HUES48 (cell line): ENCODE results near the gene SSUH2.

Source experiments
- H3K27ac ChIP-seq: one replicate; pipeline ENCODE4 v1.7.0; 2013; ENCODE audit warnings: low read depth, low read length, inconsistent platforms
- H3K27me3 ChIP-seq: 2 replicates; pipeline ENCODE4 v1.6.1; 2013; ENCODE audit warnings: mild to moderate bottlenecking, low read length; ENCODE audit not compliant: control insufficient read depth, insufficient read depth
- H3K36me3 ChIP-seq: 2 replicates; pipeline ENCODE4 v1.6.1; 2013; ENCODE audit warnings: low read length; ENCODE audit not compliant: control insufficient read depth, insufficient read depth
- H3K4me1 ChIP-seq: 2 replicates; pipeline ENCODE4 v1.6.1; 2013; ENCODE audit warnings: mild to moderate bottlenecking, low read length; ENCODE audit not compliant: control insufficient read depth, insufficient read depth
- H3K4me3 ChIP-seq: 2 replicates; pipeline ENCODE4 v1.5.1; 2013; ENCODE audit warnings: mild to moderate bottlenecking, low read depth, low read length
- H3K9ac ChIP-seq: 2 replicates; pipeline ENCODE4 v1.6.1; 2013; ENCODE audit warnings: mild to moderate bottlenecking, low read depth, low read length, moderate library complexity
- H3K9me3 ChIP-seq: 2 replicates; pipeline ENCODE4 v1.6.1; 2013; ENCODE audit warnings: low read length; ENCODE audit not compliant: control insufficient read depth, insufficient read depth

SSUH2 gene

GRCh38 chr3:8624612-8625011, 20.0 kb downstream of the SSUH2 start:
- Histone ChIP-seq H3K27me3 (no peaks in the 10 kb centered on the region), H3K4me1 (peaks cover 7% of the 10 kb centered on the region; the same call in 1 of the 2 replicates), H3K9me3 (no peaks in the 10 kb centered on the region), H3K9ac (no peak overlapping the region), H3K27ac (no peak overlapping the region), H3K4me3 (no peak overlapping the region), H3K36me3 (no peaks in the 10 kb centered on the region)

GRCh38 chr3:8623741-8624140, 20.9 kb downstream of the SSUH2 start:
- Histone ChIP-seq H3K4me1 (peaks cover 7% of the 10 kb centered on the region; the same call in 1 of the 2 replicates), H3K27me3 (no peaks in the 10 kb centered on the region), H3K36me3 (no peaks in the 10 kb centered on the region), H3K9me3 (no peaks in the 10 kb centered on the region), H3K9ac (no peak overlapping the region), H3K27ac (no peak overlapping the region), H3K4me3 (no peak overlapping the region)

GRCh38 chr3:8622873-8623691, 21.5 kb downstream of the SSUH2 start:
- Histone ChIP-seq H3K9me3 (no peaks in the 10 kb centered on the region), H3K9ac (no peak overlapping the region), H3K36me3 (no peaks in the 10 kb centered on the region), H3K27me3 (no peaks in the 10 kb centered on the region), H3K4me1 (peaks cover 7% of the 10 kb centered on the region; the same call in 1 of the 2 replicates), H3K27ac (no peak overlapping the region), H3K4me3 (no peak overlapping the region)

- Histone ChIP-seq H3K9me3 (no peaks in the 10 kb centered on the region), H3K27ac (no peak overlapping the region), H3K27me3 (no peaks in the 10 kb centered on the region), H3K4me3 (no peak overlapping the region), H3K4me1 (peaks cover 7% of the 10 kb centered on the region; the same call in 1 of the 2 replicates), H3K36me3 (no peaks in the 10 kb centered on the region), H3K9ac (no peak overlapping the region)
These were observed 22.7 kb downstream of the SSUH2 start for GRCh38 chr3:8621872-8622271.

GRCh38 chr3:8621141-8621540, 23.5 kb downstream of the SSUH2 start:
- no peaks in the 10 kb centered on the region for H3K36me3 ChIP-seq
- H3K9ac ChIP-seq, result no peak overlapping the region
- no peak overlapping the region for H3K27ac ChIP-seq
- peaks cover 7% of the 10 kb centered on the region; the same call in 1 of the 2 replicates for H3K4me1 ChIP-seq
- H3K27me3 ChIP-seq, result no peaks in the 10 kb centered on the region
- H3K4me3 ChIP-seq, result no peak overlapping the region
- no peaks in the 10 kb centered on the region for H3K9me3 ChIP-seq

- no peak overlapping the region for H3K27ac ChIP-seq
- no peak overlapping the region for H3K4me3 ChIP-seq
- H3K9ac ChIP-seq, result no peak overlapping the region
- peaks cover 7% of the 10 kb centered on the region; the same call in 1 of the 2 replicates for H3K4me1 ChIP-seq
- no peaks in the 10 kb centered on the region for H3K9me3 ChIP-seq
- no peaks in the 10 kb centered on the region for H3K36me3 ChIP-seq
- no peaks in the 10 kb centered on the region for H3K27me3 ChIP-seq
These were observed 25.1 kb downstream of the SSUH2 start for GRCh38 chr3:8619548-8619947.

- no peak overlapping the region for H3K27ac ChIP-seq
- no peaks in the 10 kb centered on the region for H3K9me3 ChIP-seq
- no peak overlapping the region for H3K4me3 ChIP-seq
- H3K27me3 ChIP-seq, result no peaks in the 10 kb centered on the region
- no peaks in the 10 kb centered on the region for H3K36me3 ChIP-seq
- no peak overlapping the region for H3K9ac ChIP-seq
- H3K4me1 ChIP-seq, result peaks cover 7% of the 10 kb centered on the region; the same call in 1 of the 2 replicates
These were observed 25.6 kb downstream of the SSUH2 start for GRCh38 chr3:8618950-8619349.

GRCh38 chr3:8617921-8618320, 26.7 kb downstream of the SSUH2 start:
- H3K9ac ChIP-seq, result no peak overlapping the region
- H3K27ac ChIP-seq, result no peak overlapping the region
- no peaks in the 10 kb centered on the region for H3K27me3 ChIP-seq
- H3K9me3 ChIP-seq, result no peaks in the 10 kb centered on the region
- H3K4me3 ChIP-seq, result no peak overlapping the region
- no peaks in the 10 kb centered on the region for H3K36me3 ChIP-seq
- H3K4me1 ChIP-seq, result peaks cover 4% of the 10 kb centered on the region; the same call in 1 of the 2 replicates

GRCh38 chr3:8610951-8611350, 33.6 kb downstream of the SSUH2 start:
- no peaks in the 10 kb centered on the region for H3K4me1 ChIP-seq
- H3K4me3 ChIP-seq, result no peak overlapping the region
- H3K36me3 ChIP-seq, result no peaks in the 10 kb centered on the region
- no peak overlapping the region for H3K27ac ChIP-seq
- no peaks in the 10 kb centered on the region; the same call in 1 of the 2 replicates for H3K9me3 ChIP-seq
- H3K27me3 ChIP-seq, result no peaks in the 10 kb centered on the region
- no peak overlapping the region for H3K9ac ChIP-seq

- H3K27ac ChIP-seq, result no peak overlapping the region
- H3K9ac ChIP-seq, result no peak overlapping the region
- H3K36me3 ChIP-seq, result no peaks in the 10 kb centered on the region
- H3K9me3 ChIP-seq, result no peaks in the 10 kb centered on the region; the same call in 1 of the 2 replicates
- H3K27me3 ChIP-seq, result no peaks in the 10 kb centered on the region
- H3K4me3 ChIP-seq, result no peak overlapping the region
- no peaks in the 10 kb centered on the region for H3K4me1 ChIP-seq
These were observed 35.7 kb downstream of the SSUH2 start for GRCh38 chr3:8608791-8609467.
